COLO829 (cell line): ENCODE measurements around the gene KMT2E.
"Not testable (repeated sequence)": the region's sequence is repeated elsewhere in the genome, so short reads cannot be mapped to it uniquely, and the experiment has no call there.

Source experiments
- DNase-seq: peaks from one replicate; pipeline ENCODE4 v3.0.0; 2012; ENCODE audit warnings: low spot score

KMT2E gene

GRCh38 chr7:104982308-104983075, 31.5 kb upstream of the KMT2E start:
- DNase-seq: no peak

- no peak for DNase-seq
These were observed 30.9 kb upstream of the KMT2E start for GRCh38 chr7:104983076-104983577.

- DNase-seq: peak; percentile 90
These were observed 30.1 kb upstream of the KMT2E start for GRCh38 chr7:104983578-104984539.

DNA sequence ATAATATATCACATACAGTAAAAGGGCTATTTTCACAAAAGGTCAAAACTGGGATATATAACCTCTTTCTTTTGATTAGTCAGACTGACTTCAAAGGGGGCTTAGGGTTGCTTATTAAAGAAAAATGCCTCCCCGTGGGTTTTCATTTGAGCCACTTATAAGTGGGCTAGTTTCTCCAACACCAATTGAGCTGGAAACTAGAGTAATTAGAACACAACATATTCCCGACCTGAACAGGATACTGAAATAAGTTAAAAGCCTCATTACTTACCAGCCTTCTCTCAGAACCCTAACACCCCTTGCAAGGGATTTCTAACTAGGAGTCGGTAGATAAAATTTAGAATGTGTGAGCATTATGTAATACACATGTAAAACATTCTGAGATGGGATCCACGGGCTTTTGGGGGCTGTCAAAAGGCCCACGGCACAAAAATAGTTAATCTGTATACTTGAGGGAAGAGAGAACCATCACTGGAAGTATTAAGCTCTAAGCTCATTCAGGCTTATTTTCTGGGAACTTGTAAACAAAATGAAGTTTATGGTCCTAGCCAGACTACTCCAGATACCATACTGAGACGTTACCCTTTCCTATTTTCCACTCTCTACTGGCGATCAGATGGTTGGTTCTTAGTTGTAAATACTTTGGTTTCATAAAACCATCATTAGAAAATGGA, 29.3 kb upstream of the KMT2E start:
- DNase-seq: no peak

DNA sequence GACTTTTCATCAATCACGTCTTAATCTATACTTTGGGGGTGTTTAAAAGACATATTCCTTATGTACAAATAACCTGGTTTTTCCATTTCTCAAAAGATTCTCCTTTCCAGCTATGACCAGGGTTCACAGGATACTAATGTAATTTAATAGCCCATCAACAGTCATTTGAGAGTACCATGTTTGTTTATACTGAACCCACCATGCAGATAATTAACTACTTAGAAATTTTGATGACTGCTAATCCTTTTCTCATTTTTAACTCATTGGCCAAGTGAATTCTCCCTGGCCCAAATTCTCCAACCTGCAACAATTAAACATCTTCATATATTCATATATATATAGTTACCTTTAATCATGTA, 28.8 kb upstream of the KMT2E start:
- no peak for DNase-seq

DNA sequence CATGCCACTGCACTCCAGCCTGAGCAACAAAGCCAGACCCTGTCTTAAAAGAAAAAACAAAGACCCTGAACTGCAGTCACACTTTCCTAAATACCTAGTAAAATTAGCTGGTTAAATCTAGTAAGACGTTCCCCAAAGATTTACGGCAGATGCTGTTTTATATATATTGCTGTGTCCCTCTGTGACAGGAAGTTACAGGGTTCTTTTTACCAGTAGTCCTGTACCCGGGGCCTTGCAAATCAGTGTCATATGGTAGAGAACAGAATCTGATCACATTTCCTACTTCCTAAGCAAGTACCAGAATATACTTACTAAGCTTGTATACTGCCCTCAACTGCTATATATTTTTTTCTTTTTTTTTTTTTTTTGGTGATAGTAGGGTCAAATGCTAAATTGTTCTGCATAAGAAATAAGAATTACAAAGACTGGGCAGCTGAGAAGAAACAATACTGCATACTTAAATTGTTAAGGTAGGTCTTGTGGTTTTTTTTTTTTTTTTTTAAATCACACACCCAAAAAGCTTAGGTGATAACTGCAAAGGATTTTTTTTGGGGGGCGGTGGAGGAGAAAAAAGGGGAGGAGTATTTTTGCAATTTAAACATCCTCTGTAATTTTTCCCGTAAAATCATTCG, 27.3 kb upstream of the KMT2E start:
- no peak for DNase-seq

GRCh38 chr7:104987403-104987802, 26.6 kb upstream of the KMT2E start:
- DNase-seq: not testable (repeated sequence)

DNA sequence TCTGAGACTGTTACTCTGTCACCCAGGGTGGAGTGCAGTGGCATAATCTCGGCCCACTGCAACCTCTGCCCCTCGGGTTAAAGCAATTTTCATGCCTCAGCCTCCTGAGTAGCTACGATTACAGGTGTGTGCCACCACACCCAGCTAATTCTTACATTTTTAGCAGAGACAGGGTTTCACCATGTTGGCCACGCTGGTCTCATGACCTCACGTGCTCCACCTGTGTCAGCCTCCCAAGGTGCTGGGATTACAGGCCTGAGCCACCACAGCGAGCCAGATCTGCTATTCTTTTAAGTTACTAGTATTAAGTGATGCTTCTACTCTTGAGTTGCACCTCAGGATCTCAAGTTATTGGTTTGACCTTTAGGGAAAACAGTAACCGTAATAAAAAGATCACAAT, 23.0 kb upstream of the KMT2E start:
- DNase-seq: no peak

- no peak for DNase-seq
These were observed 21.7 kb upstream of the KMT2E start for GRCh38 chr7:104992306-104992705.

DNA sequence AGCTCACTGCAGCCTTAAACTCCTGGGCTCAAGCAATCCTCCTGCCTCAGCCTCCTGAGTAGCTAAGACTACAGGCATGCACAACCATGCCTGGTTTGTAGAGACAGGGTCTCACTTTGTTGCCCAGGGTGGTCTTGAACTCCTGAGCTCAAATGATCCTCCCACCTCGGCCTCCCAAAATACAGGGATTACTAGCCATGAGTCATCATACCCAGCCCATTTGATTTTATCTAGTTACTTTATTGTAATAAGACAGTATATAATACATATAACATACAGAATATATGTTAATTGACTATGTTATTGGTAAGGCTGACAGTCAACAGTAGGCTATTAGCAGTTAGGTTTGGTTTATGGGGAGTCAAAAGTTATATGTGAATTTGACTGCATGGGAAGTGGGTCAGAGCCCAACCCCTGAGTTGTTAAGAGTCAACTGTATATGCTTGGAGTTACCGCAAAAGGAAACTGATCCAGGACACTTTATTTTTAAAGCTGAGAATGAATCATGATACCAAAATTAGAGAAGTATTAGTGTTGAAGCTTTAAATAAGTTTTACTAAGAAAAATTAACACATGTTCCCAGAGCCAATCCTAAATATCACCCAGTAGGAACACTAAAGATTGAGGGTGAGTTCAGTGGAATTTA, 20.7 kb upstream of the KMT2E start:
- no peak for DNase-seq

DNA sequence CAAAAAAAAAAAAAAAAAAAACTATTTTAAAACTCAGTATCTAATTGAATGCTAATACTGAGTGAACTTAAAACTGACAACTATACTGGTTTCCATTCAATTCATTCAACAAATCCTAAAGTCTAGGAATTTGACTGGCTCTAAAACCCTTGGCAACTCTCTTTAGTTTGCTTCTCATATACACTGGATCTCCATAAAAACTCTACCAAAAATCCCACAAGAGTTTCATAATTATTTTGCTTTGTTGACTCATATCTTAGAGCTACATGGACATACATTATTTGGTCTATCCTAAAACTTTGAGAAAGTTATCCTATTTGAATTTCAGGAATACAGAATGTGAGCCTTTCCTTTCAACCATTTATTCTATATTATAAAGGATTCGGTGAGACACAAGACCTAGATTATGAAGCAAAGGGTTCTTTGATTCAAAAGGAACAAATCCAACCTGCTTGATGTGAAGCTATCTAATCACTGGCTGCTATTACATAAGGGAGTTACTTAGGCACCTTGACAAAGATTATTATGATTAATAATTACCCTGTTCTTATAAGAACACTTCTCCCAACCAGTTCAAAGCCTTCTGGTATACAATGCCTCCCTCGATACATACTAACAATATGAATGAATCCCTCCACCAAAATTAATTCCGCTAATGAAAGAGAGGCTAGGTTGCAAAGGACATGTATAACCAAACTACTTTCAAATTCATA, 15.8 kb upstream of the KMT2E start:
- no peak for DNase-seq

- no peak for DNase-seq
These were observed 13.8 kb upstream of the KMT2E start for GRCh38 chr7:105000200-105000599.

- no peak for DNase-seq
These were observed 13.1 kb upstream of the KMT2E start for GRCh38 chr7:105000927-105001336.

DNA sequence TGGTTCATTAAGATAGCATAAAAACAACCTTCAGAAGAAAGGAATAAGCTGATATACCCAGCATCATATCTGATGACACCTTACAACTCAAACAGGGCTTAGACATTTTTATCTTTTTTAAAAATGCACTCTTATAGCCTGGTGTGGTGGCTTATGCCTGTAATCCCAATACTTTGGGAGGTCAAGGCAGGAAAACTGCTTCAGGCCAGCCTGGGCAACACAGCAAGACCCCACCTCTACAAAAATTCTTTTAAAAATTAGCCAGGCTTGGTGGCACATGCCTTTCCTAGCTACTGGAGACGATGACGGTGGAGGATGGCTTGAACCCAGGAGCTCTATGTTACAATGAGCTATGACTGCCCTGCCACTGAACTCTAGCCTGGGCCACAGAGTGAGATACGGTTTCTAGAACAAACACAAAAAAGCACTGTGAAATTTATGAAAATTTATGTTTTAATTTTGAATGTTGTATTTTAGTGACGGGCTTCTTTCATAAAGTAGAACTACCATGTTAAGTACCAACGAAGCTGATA, 12.3 kb upstream of the KMT2E start:
- no peak for DNase-seq

GRCh38 chr7:105003275-105003674, 10.7 kb upstream of the KMT2E start:
- DNase-seq: no peak

DNA sequence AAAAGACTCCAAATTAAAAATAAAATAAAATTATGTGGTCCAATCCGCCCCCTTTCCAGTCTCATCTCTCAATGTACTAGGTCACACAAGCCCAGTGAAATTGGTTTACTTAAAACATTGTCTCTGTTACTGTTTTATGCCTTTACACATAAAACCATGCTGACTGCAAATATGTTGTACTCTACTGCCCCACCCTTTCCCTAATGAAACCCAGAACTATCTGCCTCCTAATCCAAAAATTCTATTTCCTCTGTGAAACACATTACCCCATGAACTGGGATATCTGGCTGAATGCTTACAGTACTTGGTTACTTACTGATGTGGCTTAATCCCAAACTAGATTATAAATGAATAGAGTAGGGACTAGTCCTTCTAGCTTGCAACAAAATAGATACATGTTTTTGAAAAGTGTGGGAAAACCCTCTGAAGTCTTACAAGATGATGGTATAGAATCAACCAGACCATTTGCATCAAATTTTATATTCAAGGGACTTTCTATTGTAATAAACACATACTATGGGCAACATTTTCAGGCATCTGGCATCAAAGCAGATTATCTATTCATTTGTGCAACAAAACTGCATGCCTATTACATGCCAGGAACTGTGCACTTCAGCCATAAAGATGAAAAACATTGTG, 10.0 kb upstream of the KMT2E start:
- DNase-seq: no peak

DNA sequence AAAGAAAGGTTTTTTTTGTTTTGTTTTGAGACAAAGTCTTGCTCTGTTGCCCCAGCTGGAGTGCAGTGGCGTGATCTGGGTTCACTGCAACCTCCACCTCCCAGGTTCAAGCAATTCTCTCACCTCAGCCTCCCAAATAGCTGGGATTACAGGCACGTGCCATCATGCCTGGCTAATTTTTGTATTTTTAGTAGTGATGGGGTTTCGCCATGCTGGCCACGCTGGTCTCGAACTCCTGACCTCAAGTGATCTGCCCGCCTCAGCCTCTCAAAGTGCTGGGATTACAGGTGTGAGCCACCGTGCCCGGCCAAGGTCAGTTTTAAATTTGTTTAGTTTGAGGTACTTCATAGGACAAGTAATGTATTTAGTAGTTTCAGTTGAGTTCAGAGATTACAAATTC, 9.0 kb upstream of the KMT2E start:
- DNase-seq: not testable (repeated sequence)

GRCh38 chr7:105005486-105005885, 8.5 kb upstream of the KMT2E start:
- not testable (repeated sequence) for DNase-seq

- no peak for DNase-seq
These were observed 7.5 kb upstream of the KMT2E start for GRCh38 chr7:105006367-105007136.
